Measurements from ENCODE around the gene DDX27.

Gene DDX27, protein sequence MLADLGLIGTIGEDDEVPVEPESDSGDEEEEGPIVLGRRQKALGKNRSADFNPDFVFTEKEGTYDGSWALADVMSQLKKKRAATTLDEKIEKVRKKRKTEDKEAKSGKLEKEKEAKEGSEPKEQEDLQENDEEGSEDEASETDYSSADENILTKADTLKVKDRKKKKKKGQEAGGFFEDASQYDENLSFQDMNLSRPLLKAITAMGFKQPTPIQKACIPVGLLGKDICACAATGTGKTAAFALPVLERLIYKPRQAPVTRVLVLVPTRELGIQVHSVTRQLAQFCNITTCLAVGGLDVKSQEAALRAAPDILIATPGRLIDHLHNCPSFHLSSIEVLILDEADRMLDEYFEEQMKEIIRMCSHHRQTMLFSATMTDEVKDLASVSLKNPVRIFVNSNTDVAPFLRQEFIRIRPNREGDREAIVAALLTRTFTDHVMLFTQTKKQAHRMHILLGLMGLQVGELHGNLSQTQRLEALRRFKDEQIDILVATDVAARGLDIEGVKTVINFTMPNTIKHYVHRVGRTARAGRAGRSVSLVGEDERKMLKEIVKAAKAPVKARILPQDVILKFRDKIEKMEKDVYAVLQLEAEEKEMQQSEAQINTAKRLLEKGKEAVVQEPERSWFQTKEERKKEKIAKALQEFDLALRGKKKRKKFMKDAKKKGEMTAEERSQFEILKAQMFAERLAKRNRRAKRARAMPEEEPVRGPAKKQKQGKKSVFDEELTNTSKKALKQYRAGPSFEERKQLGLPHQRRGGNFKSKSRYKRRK

DNA sequence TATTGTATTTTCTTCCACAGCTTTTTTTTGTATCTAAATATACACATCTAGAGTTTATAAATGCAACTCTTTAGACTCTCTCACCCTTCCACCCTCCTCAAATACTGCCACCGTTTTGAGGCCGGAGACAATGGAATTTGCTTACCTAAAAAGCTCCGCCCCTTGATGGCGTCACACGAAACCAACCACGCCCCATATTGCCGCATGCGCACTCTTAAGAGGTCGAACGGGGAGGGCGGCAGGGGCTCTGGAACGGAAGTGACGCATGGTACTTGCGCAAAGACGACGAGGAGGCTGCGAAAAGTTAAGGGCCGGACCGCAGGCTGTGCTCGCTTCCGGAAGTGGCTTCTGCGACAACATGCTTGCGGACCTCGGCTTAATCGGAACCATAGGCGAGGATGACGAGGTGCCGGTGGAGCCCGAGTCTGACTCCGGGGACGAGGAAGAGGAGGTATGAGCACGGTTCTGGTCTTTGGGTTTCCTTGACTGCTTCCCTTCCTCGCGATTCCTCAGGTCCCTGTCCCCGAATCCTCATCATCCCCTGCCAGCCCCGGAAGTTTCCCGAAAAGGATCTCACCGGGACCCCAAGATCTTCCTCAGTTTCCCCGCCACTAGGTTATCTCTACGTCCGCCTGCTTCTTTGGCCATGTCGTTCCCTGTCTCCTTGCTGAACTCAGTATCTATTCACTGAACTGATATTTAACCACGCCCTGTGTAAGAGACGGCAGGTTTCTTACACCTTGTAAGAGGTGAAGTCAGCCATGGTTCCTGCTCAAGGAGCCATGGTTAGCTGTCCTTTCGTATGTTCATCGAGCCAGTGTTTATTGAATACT lies at the start of gene DDX27:
DDX27 (plus strand) TSS at position 326 of the 833 bp plus-strand sequence; CDS start at position 359, 33 bp downstream.
- H3K4me3 ChIP-seq (ENCODE audit: low read depth in 1 of 2, low read length in 1 of 2): peak within 1 kb of the TSS; percentile 69 to 76
- no peaks in the 10 kb centered on the region for H3K9me3 ChIP-seq
- H3K36me3 ChIP-seq: peaks cover 25% of the 10 kb centered on the region
- H3K4me1 ChIP-seq (ENCODE audit: control insufficient read depth in 1 of 2, insufficient read depth in 1 of 2, low read depth in 1 of 2, low read length in 1 of 2): peaks cover 21 to 22% of the 10 kb centered on the region in 2 experiments
- no peaks in the 10 kb centered on the region for H3K27me3 ChIP-seq
- peak within 1 kb of the TSS; percentile 90 for H3K27ac ChIP-seq
- TF ChIP-seq, protein P1, sequence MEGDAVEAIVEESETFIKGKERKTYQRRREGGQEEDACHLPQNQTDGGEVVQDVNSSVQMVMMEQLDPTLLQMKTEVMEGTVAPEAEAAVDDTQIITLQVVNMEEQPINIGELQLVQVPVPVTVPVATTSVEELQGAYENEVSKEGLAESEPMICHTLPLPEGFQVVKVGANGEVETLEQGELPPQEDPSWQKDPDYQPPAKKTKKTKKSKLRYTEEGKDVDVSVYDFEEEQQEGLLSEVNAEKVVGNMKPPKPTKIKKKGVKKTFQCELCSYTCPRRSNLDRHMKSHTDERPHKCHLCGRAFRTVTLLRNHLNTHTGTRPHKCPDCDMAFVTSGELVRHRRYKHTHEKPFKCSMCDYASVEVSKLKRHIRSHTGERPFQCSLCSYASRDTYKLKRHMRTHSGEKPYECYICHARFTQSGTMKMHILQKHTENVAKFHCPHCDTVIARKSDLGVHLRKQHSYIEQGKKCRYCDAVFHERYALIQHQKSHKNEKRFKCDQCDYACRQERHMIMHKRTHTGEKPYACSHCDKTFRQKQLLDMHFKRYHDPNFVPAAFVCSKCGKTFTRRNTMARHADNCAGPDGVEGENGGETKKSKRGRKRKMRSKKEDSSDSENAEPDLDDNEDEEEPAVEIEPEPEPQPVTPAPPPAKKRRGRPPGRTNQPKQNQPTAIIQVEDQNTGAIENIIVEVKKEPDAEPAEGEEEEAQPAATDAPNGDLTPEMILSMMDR (IDR thresholded peaks at IDR 0.05): peak; percentile 58

DNA sequence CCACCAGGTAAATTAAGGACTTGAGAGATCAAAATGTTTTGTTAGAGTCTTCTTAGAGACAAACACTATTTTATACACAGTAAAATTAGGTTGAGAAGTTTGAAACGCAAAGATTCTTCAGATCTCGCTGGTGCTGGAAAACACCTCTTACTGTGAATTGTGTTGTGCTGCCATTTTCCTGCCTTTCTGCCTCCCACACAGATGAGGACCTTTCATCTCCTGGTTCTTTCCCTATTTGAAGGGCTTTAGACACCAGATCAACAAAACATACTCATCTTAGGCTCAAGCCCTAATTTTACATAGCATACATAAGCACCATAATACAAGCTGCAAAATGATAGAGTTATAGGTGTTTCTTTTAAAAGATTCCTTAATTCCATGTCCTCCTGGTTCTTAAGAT lies 49.7 kb upstream of the DDX27 start:
- Histone ChIP-seq H3K27ac (no peak overlapping the region), H3K36me3 (peaks cover 44% of the 10 kb centered on the region), H3K27me3 (no peaks in the 10 kb centered on the region), H3K9me3 (no peaks in the 10 kb centered on the region), H3K4me3 (ENCODE audit: low read depth in 1 of 2, low read length in 1 of 2) (no peak overlapping the region), H3K4me1 (ENCODE audit: control insufficient read depth in 1 of 2, insufficient read depth in 1 of 2, low read depth in 1 of 2, low read length in 1 of 2) (no peaks in the 10 kb centered on the region)
- TF ChIP-seq, protein P1 (IDR thresholded peaks at IDR 0.05): no peak

DNA sequence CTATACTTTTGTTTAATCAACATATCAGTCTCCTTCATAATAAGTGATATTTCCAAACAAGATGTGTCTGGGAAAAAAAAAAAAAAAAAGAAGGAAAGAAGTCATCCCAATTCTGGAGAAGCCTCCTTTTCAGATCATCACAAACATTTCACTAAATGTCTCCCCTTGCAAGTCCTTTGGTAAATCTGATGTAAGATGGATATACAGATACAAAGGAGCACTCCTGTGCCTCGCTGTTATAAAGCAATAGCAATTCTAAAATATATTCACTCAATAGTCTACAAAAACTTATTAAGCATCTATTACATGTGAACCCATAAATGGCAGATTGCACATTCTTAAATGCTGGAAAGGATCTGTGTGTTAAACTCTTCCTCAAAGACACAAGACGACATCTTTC lies 48.5 kb upstream of the DDX27 start:
- no peak overlapping the region for H3K27ac ChIP-seq
- peaks cover 33% of the 10 kb centered on the region for H3K36me3 ChIP-seq
- H3K4me3 ChIP-seq (ENCODE audit: low read depth in 1 of 2, low read length in 1 of 2): no peak overlapping the region
- TF ChIP-seq, protein P1 (IDR thresholded peaks at IDR 0.05): no peak
- H3K9me3 ChIP-seq: no peaks in the 10 kb centered on the region
- no peaks in the 10 kb centered on the region for H3K27me3 ChIP-seq
- H3K4me1 ChIP-seq (ENCODE audit: control insufficient read depth in 1 of 2, insufficient read depth in 1 of 2, low read depth in 1 of 2, low read length in 1 of 2): no peaks in the 10 kb centered on the region

DNA sequence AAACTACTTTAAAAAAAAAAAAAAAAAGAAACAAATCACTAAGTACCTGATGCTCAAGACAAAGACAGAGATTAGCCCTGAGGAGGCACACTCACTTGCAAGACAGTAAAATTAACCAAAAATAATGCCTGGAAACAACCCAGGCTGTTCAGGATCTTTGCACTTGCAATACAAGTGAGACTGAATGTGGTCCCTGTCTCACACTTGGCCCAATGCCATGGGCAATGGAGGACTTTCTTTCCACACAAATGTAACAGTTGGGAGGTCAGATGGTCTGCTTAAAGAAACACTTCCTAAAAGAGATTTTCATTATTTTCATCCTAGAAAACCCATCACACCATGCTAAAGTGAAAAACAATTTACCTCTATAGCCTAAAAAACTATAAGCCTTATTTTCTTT lies 47.3 kb upstream of the DDX27 start:
- Histone ChIP-seq H3K27me3 (no peaks in the 10 kb centered on the region), H3K4me3 (ENCODE audit: low read depth in 1 of 2, low read length in 1 of 2) (no peak overlapping the region), H3K4me1 (ENCODE audit: control insufficient read depth in 1 of 2, insufficient read depth in 1 of 2, low read depth in 1 of 2, low read length in 1 of 2) (no peaks in the 10 kb centered on the region), H3K36me3 (peaks cover 28% of the 10 kb centered on the region), H3K9me3 (no peaks in the 10 kb centered on the region), H3K27ac (no peak overlapping the region)
- TF ChIP-seq, protein P1 (IDR thresholded peaks at IDR 0.05): no peak

DNA sequence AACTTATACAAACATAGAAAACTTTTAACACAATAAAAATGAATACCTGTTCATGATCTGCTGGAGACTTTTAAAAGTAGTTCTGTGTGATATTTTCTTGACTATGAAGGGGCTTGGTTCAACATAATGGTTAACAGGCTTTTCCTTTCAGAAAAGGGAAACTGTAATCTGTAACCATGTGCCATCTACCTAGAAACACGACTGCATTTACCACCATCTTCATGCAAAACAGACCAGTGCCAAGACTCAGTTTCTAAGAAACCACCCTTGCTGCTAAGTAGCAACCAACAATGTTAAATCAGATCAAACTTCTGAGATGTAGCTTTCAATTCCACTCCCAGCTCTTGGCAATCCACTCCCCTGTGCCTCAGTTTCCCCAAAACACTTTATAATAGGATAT lies 46.8 kb upstream of the DDX27 start:
- Histone ChIP-seq H3K27ac (no peak overlapping the region), H3K9me3 (no peaks in the 10 kb centered on the region), H3K36me3 (peaks cover 28% of the 10 kb centered on the region), H3K27me3 (no peaks in the 10 kb centered on the region), H3K4me1 (ENCODE audit: control insufficient read depth in 1 of 2, insufficient read depth in 1 of 2, low read depth in 1 of 2, low read length in 1 of 2) (no peaks in the 10 kb centered on the region), H3K4me3 (ENCODE audit: low read depth in 1 of 2, low read length in 1 of 2) (no peak overlapping the region)
- TF ChIP-seq, protein P1 (IDR thresholded peaks at IDR 0.05): no peak
